ENCODE results near the gene BNC2. TPM values are rescaled to one million over a fixed set of nuclear protein-coding genes. Genes with fewer than 3 reads are reported as not detected.

Gene BNC2
- polyA plus RNA-seq, 4 donors = 0.81 to 11.1 (median 1.3) TPM; not detected in 1

DNA sequence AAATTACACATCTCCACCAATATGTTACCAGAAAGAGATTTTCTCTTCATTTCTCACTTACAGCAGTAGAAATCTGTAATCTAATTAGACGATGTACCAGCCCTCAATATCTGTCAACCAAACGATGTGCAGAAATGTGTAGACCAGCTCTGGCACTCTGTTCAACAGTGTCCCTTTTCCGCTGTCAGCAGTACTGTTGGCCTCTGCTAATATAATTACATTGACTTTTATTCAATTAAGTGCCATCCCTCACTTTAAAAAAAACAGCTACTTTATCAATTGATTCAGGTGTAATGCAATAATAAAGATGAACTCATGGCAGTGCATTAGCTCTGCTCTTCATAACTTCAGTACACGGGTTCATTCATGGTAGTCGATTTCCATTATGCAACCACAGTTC, 448.4 kb downstream of the BNC2 start:
- Histone ChIP-seq H3K4me3 (ENCODE audit: low read depth in 1 of 3, low read length in 3 of 3) (no peak overlapping the region), H3K9me3 (ENCODE audit: control insufficient read depth in 2 of 2, insufficient read depth in 1 of 2, low read depth in 1 of 2, low read length in 1 of 2) (no peaks in the 10 kb centered on the region), H3K27ac (ENCODE audit: low read depth in 1 of 3, low read length in 2 of 3) (no peak overlapping the region), H3K4me1 (ENCODE audit: control insufficient read depth in 3 of 3, insufficient read depth in 2 of 3, low read depth in 1 of 3, low read length in 2 of 3) (no peaks in the 10 kb centered on the region), H3K36me3 (ENCODE audit: control insufficient read depth in 3 of 3, insufficient read depth in 2 of 3, low read depth in 1 of 3, low read length in 3 of 3) (no peaks in the 10 kb centered on the region), H3K27me3 (ENCODE audit: control insufficient read depth in 3 of 3, insufficient read depth in 3 of 3, low read length in 3 of 3) (no peaks in the 10 kb centered on the region)
- FAIRE-seq = no peak
- 88 to 90% (median 88%) methylated on average over 5 of the region's 5 CpGs for WGBS, 3 donors
- no peak for DNase-seq

DNA sequence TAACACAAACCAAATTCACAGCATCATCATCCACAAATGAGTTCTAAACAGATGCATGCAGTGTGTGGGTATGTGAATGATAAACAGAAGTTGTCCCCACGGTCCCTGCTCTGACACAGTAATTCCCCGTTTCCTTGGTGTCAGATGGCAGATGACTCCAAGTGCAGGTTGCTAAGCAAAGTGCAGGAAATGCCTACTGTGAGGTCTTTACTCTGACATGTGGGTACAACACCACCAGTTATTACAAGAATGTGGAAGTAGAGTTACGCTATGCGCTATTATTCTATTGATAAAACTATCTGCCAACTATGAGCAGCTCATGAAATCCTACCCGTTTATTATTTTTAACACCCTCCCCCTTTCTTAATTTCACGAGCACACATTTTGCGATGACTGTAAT, 448.9 kb downstream of the BNC2 start:
- Histone ChIP-seq H3K36me3 (ENCODE audit: control insufficient read depth in 3 of 3, insufficient read depth in 2 of 3, low read depth in 1 of 3, low read length in 3 of 3) (no peaks in the 10 kb centered on the region), H3K9me3 (ENCODE audit: control insufficient read depth in 2 of 2, insufficient read depth in 1 of 2, low read depth in 1 of 2, low read length in 1 of 2) (no peaks in the 10 kb centered on the region), H3K4me3 (ENCODE audit: low read depth in 1 of 3, low read length in 3 of 3) (no peak overlapping the region), H3K27me3 (ENCODE audit: control insufficient read depth in 3 of 3, insufficient read depth in 3 of 3, low read length in 3 of 3) (no peaks in the 10 kb centered on the region), H3K27ac (ENCODE audit: low read depth in 1 of 3, low read length in 2 of 3) (no peak overlapping the region), H3K4me1 (ENCODE audit: control insufficient read depth in 3 of 3, insufficient read depth in 2 of 3, low read depth in 1 of 3, low read length in 2 of 3) (no peaks in the 10 kb centered on the region)
- 61 to 64% (median 63%) methylated on average over 7 of the region's 7 CpGs for WGBS, 3 donors
- FAIRE-seq (no peak), DNase-seq (no peak)

DNA sequence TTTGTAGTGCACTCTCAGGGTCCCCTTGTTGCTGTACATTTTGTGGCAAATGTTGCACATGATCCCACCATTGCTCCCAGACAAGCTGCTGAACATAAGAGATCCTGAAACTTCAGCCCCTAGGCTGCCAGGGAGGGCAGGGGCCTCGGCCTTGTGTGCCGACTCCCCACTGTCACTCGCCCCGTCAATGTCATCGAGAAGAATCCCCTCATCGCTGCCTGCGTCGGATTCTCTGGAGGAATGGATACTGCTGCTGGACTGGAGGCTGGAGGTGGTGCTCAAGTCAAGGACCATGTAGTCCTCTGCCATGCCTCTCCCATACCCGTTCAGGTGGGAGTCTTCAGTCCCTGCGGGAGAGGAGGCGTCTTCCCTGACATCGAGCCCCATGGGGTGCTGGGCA, 451.3 kb downstream of the BNC2 start:
- FAIRE-seq = no peak
- Histone ChIP-seq H3K4me3 (ENCODE audit: low read depth in 1 of 3, low read length in 3 of 3) (no peak overlapping the region), H3K27me3 (ENCODE audit: control insufficient read depth in 3 of 3, insufficient read depth in 3 of 3, low read length in 3 of 3) (no peaks in the 10 kb centered on the region), H3K9me3 (ENCODE audit: control insufficient read depth in 2 of 2, insufficient read depth in 1 of 2, low read depth in 1 of 2, low read length in 1 of 2) (no peaks in the 10 kb centered on the region), H3K36me3 (ENCODE audit: control insufficient read depth in 3 of 3, insufficient read depth in 2 of 3, low read depth in 1 of 3, low read length in 3 of 3) (no peaks in the 10 kb centered on the region), H3K4me1 (ENCODE audit: control insufficient read depth in 3 of 3, insufficient read depth in 2 of 3, low read depth in 1 of 3, low read length in 2 of 3) (no peaks in the 10 kb centered on the region), H3K27ac (ENCODE audit: low read depth in 1 of 3, low read length in 2 of 3) (no peak overlapping the region)
- DNase-seq = no peak
- WGBS, 3 donors = 88 to 95% (median 89%) methylated on average over 12 of the region's 12 CpGs

DNA sequence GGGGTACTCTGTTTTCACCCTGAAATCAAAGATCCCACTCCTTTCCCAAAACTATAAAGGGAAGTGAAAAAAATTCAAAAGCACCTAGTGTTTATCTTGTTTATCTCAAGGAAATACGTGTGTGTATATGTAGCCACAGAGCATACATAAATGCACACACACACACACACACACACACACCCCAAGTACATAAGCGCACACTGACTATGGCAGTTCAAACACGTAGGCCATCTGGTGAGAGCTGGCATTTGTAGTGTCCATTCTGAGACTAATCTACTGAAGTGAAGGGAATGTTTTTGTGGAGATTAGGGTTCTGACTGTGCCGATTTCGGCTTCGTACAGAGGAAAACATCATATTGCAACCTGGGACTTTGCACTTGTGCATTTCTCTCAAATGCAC, 451.7 kb downstream of the BNC2 start:
- WGBS, 3 donors = 71 to 82% (median 77%) methylated on average over 6 of the region's 6 CpGs
- peaks cover 0 to 2% (median 0%) of the 10 kb centered on the region in 3 donors for H3K4me1 ChIP-seq (ENCODE audit: control insufficient read depth in 3 of 3, insufficient read depth in 2 of 3, low read depth in 1 of 3, low read length in 2 of 3)
- DNase-seq (no peak), FAIRE-seq (no peak)
- peaks cover 0 to 2% of the 10 kb centered on the region in 2 donors for H3K9me3 ChIP-seq (ENCODE audit: control insufficient read depth in 2 of 2, insufficient read depth in 1 of 2, low read depth in 1 of 2, low read length in 1 of 2)
- no peaks in the 10 kb centered on the region for H3K27me3 ChIP-seq (ENCODE audit: control insufficient read depth in 3 of 3, insufficient read depth in 3 of 3, low read length in 3 of 3)
- no peak overlapping the region for H3K4me3 ChIP-seq (ENCODE audit: low read depth in 1 of 3, low read length in 3 of 3)
- H3K27ac ChIP-seq (ENCODE audit: low read depth in 1 of 3, low read length in 2 of 3) = no peak overlapping the region
- H3K36me3 ChIP-seq (ENCODE audit: control insufficient read depth in 3 of 3, insufficient read depth in 2 of 3, low read depth in 1 of 3, low read length in 3 of 3) = no peaks in the 10 kb centered on the region

DNA sequence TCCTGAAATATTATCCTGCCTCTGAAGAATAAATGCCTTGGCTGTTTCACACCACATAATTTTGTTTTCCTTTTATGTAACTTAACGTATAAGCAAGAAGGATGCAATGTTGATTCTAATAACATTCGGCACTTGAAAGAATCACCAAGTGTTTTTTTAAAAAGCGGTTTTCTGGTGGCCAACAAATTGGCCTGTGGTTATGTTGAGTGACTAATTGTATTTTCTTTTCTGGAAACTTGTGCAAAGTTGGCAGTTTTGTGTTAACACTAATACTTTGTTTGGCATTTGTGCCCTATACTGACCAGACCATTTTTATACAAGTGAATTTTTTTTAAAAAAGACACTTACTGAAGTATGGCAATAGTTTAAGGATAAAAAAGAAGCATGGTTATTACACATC, 452.7 kb downstream of the BNC2 start:
- Histone ChIP-seq H3K36me3 (ENCODE audit: control insufficient read depth in 3 of 3, insufficient read depth in 2 of 3, low read depth in 1 of 3, low read length in 3 of 3) (no peaks in the 10 kb centered on the region), H3K27ac (ENCODE audit: low read depth in 1 of 3, low read length in 2 of 3) (peak overlapping the region in 1 of 3 donors; percentile 17), H3K4me3 (ENCODE audit: low read depth in 1 of 3, low read length in 3 of 3) (no peak overlapping the region), H3K4me1 (ENCODE audit: control insufficient read depth in 3 of 3, insufficient read depth in 2 of 3, low read depth in 1 of 3, low read length in 2 of 3) (peaks cover 0 to 6% (median 0%) of the 10 kb centered on the region in 3 donors), H3K9me3 (ENCODE audit: control insufficient read depth in 2 of 2, insufficient read depth in 1 of 2, low read depth in 1 of 2, low read length in 1 of 2) (peaks cover 0 to 2% of the 10 kb centered on the region in 2 donors), H3K27me3 (ENCODE audit: control insufficient read depth in 3 of 3, insufficient read depth in 3 of 3, low read length in 3 of 3) (no peaks in the 10 kb centered on the region)
- FAIRE-seq (no peak), DNase-seq (no peak)
- WGBS, 3 donors = 64 to 86% (median 79%) methylated on average over 3 of the region's 3 CpGs

DNA sequence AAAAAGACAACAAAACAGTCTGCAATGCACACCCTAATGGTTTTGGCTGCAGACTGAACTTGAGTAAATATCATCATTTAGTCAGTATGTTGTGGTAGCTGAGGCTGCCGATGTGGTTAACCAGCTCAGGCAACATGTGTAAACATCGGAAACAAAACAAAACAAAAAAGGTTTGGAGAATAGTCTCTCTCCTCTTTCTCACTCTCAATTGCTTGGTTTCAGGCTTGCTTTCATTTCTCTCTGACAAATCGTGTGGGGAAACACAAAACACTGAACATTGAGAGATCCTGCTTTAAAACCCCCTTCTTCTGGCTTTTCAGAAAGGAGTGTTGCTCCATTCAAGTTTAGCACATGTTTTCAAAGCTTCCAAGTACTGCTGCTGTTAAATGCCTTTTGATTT, 453.3 kb downstream of the BNC2 start:
- Histone ChIP-seq H3K9me3 (ENCODE audit: control insufficient read depth in 2 of 2, insufficient read depth in 1 of 2, low read depth in 1 of 2, low read length in 1 of 2) (peaks cover 0 to 2% of the 10 kb centered on the region in 2 donors), H3K27me3 (ENCODE audit: control insufficient read depth in 3 of 3, insufficient read depth in 3 of 3, low read length in 3 of 3) (no peaks in the 10 kb centered on the region), H3K4me1 (ENCODE audit: control insufficient read depth in 3 of 3, insufficient read depth in 2 of 3, low read depth in 1 of 3, low read length in 2 of 3) (peaks cover 0 to 6% (median 0%) of the 10 kb centered on the region in 3 donors), H3K36me3 (ENCODE audit: control insufficient read depth in 3 of 3, insufficient read depth in 2 of 3, low read depth in 1 of 3, low read length in 3 of 3) (no peaks in the 10 kb centered on the region), H3K27ac (ENCODE audit: low read depth in 1 of 3, low read length in 2 of 3) (peak overlapping the region in 1 of 3 donors; percentile 17), H3K4me3 (ENCODE audit: low read depth in 1 of 3, low read length in 3 of 3) (no peak overlapping the region)
- DNase-seq = peak in 1 of 2 donors; percentile 19
- WGBS, 3 donors = 28 to 43% (median 40%) methylated on average over 3 of the region's 3 CpGs
- FAIRE-seq = no peak

DNA sequence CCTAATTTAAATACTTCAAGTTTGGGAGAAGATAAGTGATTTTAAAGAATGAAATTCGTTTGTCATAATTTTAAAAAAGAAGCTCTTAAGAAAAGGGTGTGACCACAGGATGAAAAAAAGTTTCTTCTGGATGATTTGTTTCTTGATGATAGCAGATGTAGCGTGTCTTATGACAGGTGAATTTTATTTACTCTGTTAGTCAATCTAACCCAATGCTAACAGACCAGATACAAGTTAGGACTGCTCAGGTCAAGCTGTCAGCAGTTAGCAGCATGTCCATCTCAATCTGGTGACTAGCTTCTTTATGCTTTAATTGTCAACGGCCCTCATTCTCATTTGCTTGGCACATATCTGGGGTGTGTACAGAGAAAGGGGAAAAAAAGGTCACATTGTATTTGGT, 456.0 kb downstream of the BNC2 start:
- Histone ChIP-seq H3K36me3 (ENCODE audit: control insufficient read depth in 3 of 3, insufficient read depth in 2 of 3, low read depth in 1 of 3, low read length in 3 of 3) (no peaks in the 10 kb centered on the region), H3K27me3 (ENCODE audit: control insufficient read depth in 3 of 3, insufficient read depth in 3 of 3, low read length in 3 of 3) (no peaks in the 10 kb centered on the region), H3K4me1 (ENCODE audit: control insufficient read depth in 3 of 3, insufficient read depth in 2 of 3, low read depth in 1 of 3, low read length in 2 of 3) (peaks cover 0 to 6% (median 0%) of the 10 kb centered on the region in 3 donors), H3K27ac (ENCODE audit: low read depth in 1 of 3, low read length in 2 of 3) (no peak overlapping the region), H3K4me3 (ENCODE audit: low read depth in 1 of 3, low read length in 3 of 3) (no peak overlapping the region), H3K9me3 (ENCODE audit: control insufficient read depth in 2 of 2, insufficient read depth in 1 of 2, low read depth in 1 of 2, low read length in 1 of 2) (peaks cover 0 to 2% of the 10 kb centered on the region in 2 donors)
- DNase-seq = no peak
- no peak for FAIRE-seq
- 29 to 57% (median 41%) methylated on average over 3 of the region's 3 CpGs for WGBS, 3 donors

DNA sequence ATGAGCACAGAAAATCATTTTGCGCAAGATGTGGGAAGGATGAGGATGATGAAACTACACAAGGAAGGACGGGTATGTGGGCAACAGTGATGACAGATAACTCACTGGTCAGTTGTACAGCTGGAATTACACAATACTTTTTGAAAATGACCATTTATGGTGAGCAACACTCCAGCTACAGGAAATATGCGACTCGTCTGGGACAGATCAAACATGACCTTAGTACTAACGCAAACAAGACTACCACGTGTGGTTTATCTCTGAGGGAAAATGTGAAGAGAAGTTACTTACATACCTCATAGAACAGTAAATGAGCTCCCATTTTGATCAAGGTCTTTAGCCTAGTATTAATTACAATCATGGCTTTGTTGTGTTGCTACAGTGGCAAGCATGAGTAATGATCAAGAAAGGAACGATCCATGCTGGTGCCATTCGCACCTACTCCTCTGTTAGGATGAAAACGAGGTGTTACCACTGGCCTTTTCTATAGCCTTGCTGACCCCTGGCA, 456.9 kb downstream of the BNC2 start:
- no peak for FAIRE-seq
- DNase-seq = peak; percentile 3 to 45

DNA sequence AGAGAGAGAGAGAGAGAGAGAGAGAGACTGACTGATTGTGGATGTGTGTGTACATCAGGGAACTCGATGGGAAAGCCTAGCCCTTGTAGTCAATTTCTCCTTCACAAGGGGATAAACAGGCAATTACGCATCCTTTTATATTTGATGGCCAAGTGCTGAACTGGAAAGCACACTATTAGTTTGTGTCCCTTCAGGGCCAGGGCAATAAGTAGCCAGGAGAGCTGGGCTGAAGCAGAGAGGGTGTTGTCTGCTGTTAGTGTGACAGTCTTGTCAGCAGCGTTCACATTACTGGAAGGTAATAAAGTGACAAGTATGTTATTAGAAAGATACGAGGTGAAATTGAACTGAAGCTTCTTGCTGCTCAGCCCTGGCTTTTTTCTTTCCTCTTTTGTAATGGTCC, 457.7 kb downstream of the BNC2 start:
- WGBS, 3 donors = 40 to 57% (median 44%) methylated on average over 4 of the region's 4 CpGs
- no peak overlapping the region for H3K27ac ChIP-seq (ENCODE audit: low read depth in 1 of 3, low read length in 2 of 3)
- no peak overlapping the region for H3K4me3 ChIP-seq (ENCODE audit: low read depth in 1 of 3, low read length in 3 of 3)
- peaks cover 0 to 2% of the 10 kb centered on the region in 2 donors for H3K9me3 ChIP-seq (ENCODE audit: control insufficient read depth in 2 of 2, insufficient read depth in 1 of 2, low read depth in 1 of 2, low read length in 1 of 2)
- no peak for FAIRE-seq
- no peak for DNase-seq
- no peaks in the 10 kb centered on the region for H3K27me3 ChIP-seq (ENCODE audit: control insufficient read depth in 3 of 3, insufficient read depth in 3 of 3, low read length in 3 of 3)
- no peaks in the 10 kb centered on the region for H3K36me3 ChIP-seq (ENCODE audit: control insufficient read depth in 3 of 3, insufficient read depth in 2 of 3, low read depth in 1 of 3, low read length in 3 of 3)
- peaks cover 0 to 6% (median 0%) of the 10 kb centered on the region in 3 donors for H3K4me1 ChIP-seq (ENCODE audit: control insufficient read depth in 3 of 3, insufficient read depth in 2 of 3, low read depth in 1 of 3, low read length in 2 of 3)

More for the DNA sequence above, 456.9 kb downstream of the BNC2 start:
- Histone ChIP-seq H3K27me3 (ENCODE audit: control insufficient read depth in 3 of 3, insufficient read depth in 3 of 3, low read length in 3 of 3) (no peaks in the 10 kb centered on the region), H3K4me3 (ENCODE audit: low read depth in 1 of 3, low read length in 3 of 3) (no peak overlapping the region), H3K4me1 (ENCODE audit: control insufficient read depth in 3 of 3, insufficient read depth in 2 of 3, low read depth in 1 of 3, low read length in 2 of 3) (peaks cover 0 to 6% (median 0%) of the 10 kb centered on the region in 3 donors), H3K9me3 (ENCODE audit: control insufficient read depth in 2 of 2, insufficient read depth in 1 of 2, low read depth in 1 of 2, low read length in 1 of 2) (peaks cover 0 to 2% of the 10 kb centered on the region in 2 donors), H3K27ac (ENCODE audit: low read depth in 1 of 3, low read length in 2 of 3) (peak overlapping the region in 1 of 3 donors; percentile 29), H3K36me3 (ENCODE audit: control insufficient read depth in 3 of 3, insufficient read depth in 2 of 3, low read depth in 1 of 3, low read length in 3 of 3) (no peaks in the 10 kb centered on the region)
- 40 to 56% (median 47%) methylated on average over 9 of the region's 9 CpGs for WGBS, 3 donors
